OCI-LY7 (cell line): Measurements from ENCODE around the gene CEP20. TPM values are rescaled to one million over a fixed set of nuclear protein-coding genes. Genes with fewer than 3 reads are reported as not detected.
"Not testable (repeated sequence)": the region's sequence is repeated elsewhere in the genome, so short reads cannot be mapped to it uniquely, and the experiment has no call there.

Source experiments
- BruUV-seq: library from RNA; stranded (reverse); fragments of 400-500 nt; replicated peaks from 2 replicates; lab custom pipeline; 2021; lab: Mats Ljungman, UMichigan
- CTCF ChIA-PET: fragments of 300-600 bp; sonication (Branson Sonifier 250); formaldehyde crosslinking; loops from one replicate; lab custom pipeline; 2022; ENCODE audit warnings: antibody characterized with exemption; ENCODE audit not compliant: unreplicated experiment; lab: Charles Lee
- POLR2A ChIA-PET: fragments of 300-600 bp; sonication (Branson Sonifier 250); formaldehyde crosslinking; loops from one replicate; lab custom pipeline; 2022; ENCODE audit warnings: antibody characterized with exemption; lab: Charles Lee
- DNase-seq: peaks from one replicate; pipeline ENCODE4 v3.0.0-alpha.2; 2015; ENCODE audit warnings: low spot score
- H2AFZ ChIP-seq: fragments of 200-600 bp; sonication (generic), shearing (Covaris generic); 2 replicates; pipeline ENCODE4 v1.6.1; 2014; ENCODE audit warnings: mild to moderate bottlenecking, antibody characterized with exemption, low read length, moderate library complexity
- H3K27ac ChIP-seq: fragments of 200-600 bp; sonication (generic); 2 replicates; pipeline ENCODE4 v1.5.1; 2014; ENCODE audit warnings: mixed run types, low read depth, mild to moderate bottlenecking, moderate library complexity, low read length, inconsistent platforms; ENCODE audit not compliant: poor library complexity, severe bottlenecking
- H3K36me3 ChIP-seq: fragments of 200-600 bp; sonication (generic); 2 replicates; pipeline ENCODE4 v1.6.1; 2014; ENCODE audit warnings: mild to moderate bottlenecking, antibody characterized with exemption, low read length, moderate library complexity, mixed read lengths; ENCODE audit not compliant: insufficient read depth
- H3K4me1 ChIP-seq: fragments of 200-600 bp; sonication (generic); 2 replicates; pipeline ENCODE4 v1.5.1; 2014; ENCODE audit warnings: mild to moderate bottlenecking, low read length; ENCODE audit not compliant: insufficient read depth, poor library complexity, severe bottlenecking
- H3K4me2 ChIP-seq: fragments of 200-600 bp; sonication (generic); 2 replicates; pipeline ENCODE4 v1.6.1; 2014; ENCODE audit warnings: mild to moderate bottlenecking, low read length
- H3K4me3 ChIP-seq: fragments of 200-600 bp; sonication (generic); 2 replicates; pipeline ENCODE4 v1.5.1; 2014; ENCODE audit warnings: mild to moderate bottlenecking, low read depth, low read length; ENCODE audit not compliant: poor library complexity, severe bottlenecking
- H3K79me2 ChIP-seq: fragments of 200-600 bp; sonication (generic); 2 replicates; pipeline ENCODE4 v1.6.1; 2016; ENCODE audit warnings: low read depth, mild to moderate bottlenecking, low read length, moderate library complexity, mixed read lengths; ENCODE audit not compliant: insufficient read depth
- H3K9me2 ChIP-seq: fragments of 200-600 bp; sonication (generic); 2 replicates; pipeline ENCODE4 v1.6.1; 2016; ENCODE audit warnings: mild to moderate bottlenecking, low read length, mixed read lengths; ENCODE audit not compliant: insufficient read depth
- H3K9me3 ChIP-seq: fragments of 200-600 bp; sonication (generic); 2 replicates; pipeline ENCODE4 v1.6.1; 2014; ENCODE audit warnings: mild to moderate bottlenecking, mixed run types, low read length, mixed read lengths
- H4K20me1 ChIP-seq: fragments of 200-600 bp; sonication (generic); 2 replicates; pipeline ENCODE4 v1.6.1; 2014; ENCODE audit warnings: mild to moderate bottlenecking, antibody characterized with exemption, low read length, moderate library complexity, mixed read lengths; ENCODE audit not compliant: insufficient read depth
- CTCF ChIP-seq: fragments of 200-600 bp; sonication (generic); conservative IDR thresholded peaks from 2 replicates; pipeline ENCODE4 v1.5.1; 2014; ENCODE audit warnings: mild to moderate bottlenecking, antibody characterized with exemption, low read length, moderate library complexity, mixed read lengths
- EZH2phosphoT487 ChIP-seq: fragments of 200-600 bp; sonication (generic); IDR thresholded peaks from 2 replicates; pipeline ENCODE4 v1.6.1; 2018; ENCODE audit warnings: low read depth, borderline replicate concordance, mild to moderate bottlenecking, mixed run types, antibody characterized with exemption, low read length, moderate library complexity, mixed read lengths
- intact Hi-C: fragments of 100-400 bp; cut with micrococcal nuclease; formaldehyde crosslinking; loops from one replicate; pipeline ENCODE4 v1.10.0; 2022; ENCODE audit not compliant: unreplicated experiment
- total RNA-seq, 2 experiments: library from RNA; depleted of rRNA in 1 of 2; stranded (reverse); fragments of >200 nt in 1 of 2; shearing (Covaris generic) in 1 of 2; gene quantifications; 2 replicates each; pipeline ENCODE4 v1.2.3, GENCODE V29; 2014 to 2022

The CEP20 gene
- total RNA-seq, 2 experiments from 2014 or later, result 36.6 to 62.8 TPM

- H3K36me3 ChIP-seq, result no peaks in the 10 kb centered on the region
- H3K27ac ChIP-seq, result no peak overlapping the region
- no peaks in the 10 kb centered on the region for H3K4me1 ChIP-seq
- no peaks in the 10 kb centered on the region for H3K9me3 ChIP-seq
- H3K4me3 ChIP-seq, result no peak overlapping the region
- no peak overlapping the region for H2AFZ ChIP-seq
- no peak for TF ChIP-seq EZH2phosphoT487
- no peak for TF ChIP-seq CTCF
- intact Hi-C loops, result no loop called here
- H3K79me2 ChIP-seq, result no peaks in the 10 kb centered on the region
- POLR2A ChIA-PET, result interaction anchor here (1.2 kb wide), 1 partner anchor 11 kb away, joined by 3 read pairs; no protein-coding TSS in a partner anchor
- BruUV-seq, result no TSS peak
- no peak for DNase-seq
- CTCF ChIA-PET, result interaction anchor here (0.6 kb wide), 1 partner anchor 241 kb away, joined by 4 read pairs; no protein-coding TSS in a partner anchor
- H4K20me1 ChIP-seq, result no peaks in the 10 kb centered on the region
- no peaks in the 10 kb centered on the region for H3K9me2 ChIP-seq
- H3K4me2 ChIP-seq, result no peak overlapping the region
Measured at GRCh38 chr16:15925631-15926030, 37.2 kb upstream of the CEP20 start.

DNA sequence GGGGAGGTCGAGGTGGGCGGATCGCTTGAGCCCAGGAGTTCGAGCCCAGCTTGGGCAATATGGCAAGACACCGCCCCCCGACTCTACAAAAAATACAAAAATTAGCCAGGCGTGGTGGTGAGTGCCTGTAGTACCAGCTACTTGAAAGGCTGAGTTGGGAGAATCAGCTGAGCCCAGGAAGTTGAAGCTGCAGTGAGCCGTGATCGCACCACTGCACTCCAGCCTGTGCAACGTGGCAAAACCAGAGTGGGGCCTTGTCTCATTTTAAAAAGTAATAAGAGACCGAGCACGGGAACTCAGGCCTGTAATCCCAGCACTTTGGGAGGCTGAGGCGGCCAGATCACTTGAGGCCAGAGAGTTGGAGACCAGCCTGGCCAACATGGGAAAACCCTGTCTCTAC, 36.6 kb upstream of the CEP20 start:
- TF ChIP-seq CTCF (no peak), EZH2phosphoT487 (no peak)
- Histone ChIP-seq H3K4me3 (no peak overlapping the region), H2AFZ (no peak overlapping the region), H3K9me2 (no peaks in the 10 kb centered on the region), H3K27ac (no peak overlapping the region), H3K4me2 (no peak overlapping the region), H3K36me3 (no peaks in the 10 kb centered on the region), H3K79me2 (no peaks in the 10 kb centered on the region), H3K4me1 (no peaks in the 10 kb centered on the region), H4K20me1 (no peaks in the 10 kb centered on the region), H3K9me3 (no peaks in the 10 kb centered on the region)
- no TSS peak for BruUV-seq
- no peak for DNase-seq
- CTCF ChIA-PET, result no interaction called here
- POLR2A ChIA-PET, result no interaction called here
- intact Hi-C loops, result no loop called here

DNA sequence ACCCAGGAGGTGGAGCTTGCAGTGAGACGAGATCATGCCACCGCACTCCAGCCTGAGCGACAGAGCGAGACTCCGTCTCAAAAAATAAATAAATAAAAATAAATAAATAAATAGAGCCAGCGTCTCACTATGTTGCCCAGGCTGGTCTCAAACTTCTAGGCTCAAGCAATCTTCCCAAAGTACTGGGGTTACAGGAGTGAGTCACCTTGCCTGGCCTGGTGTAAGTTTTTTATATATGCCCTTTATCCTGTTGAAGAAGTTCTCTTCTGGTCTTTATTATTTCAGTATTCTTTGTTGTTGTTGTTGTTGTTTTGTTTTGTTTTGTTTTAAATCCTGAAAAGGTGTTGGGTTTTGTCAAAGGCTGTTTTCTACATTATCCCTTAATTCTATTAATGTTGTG, 30.9 kb upstream of the CEP20 start:
- no TSS peak for BruUV-seq
- DNase-seq, result no peak
- no peaks in the 10 kb centered on the region for H3K9me3 ChIP-seq
- H4K20me1 ChIP-seq, result no peaks in the 10 kb centered on the region
- POLR2A ChIA-PET, result no interaction called here
- TF ChIP-seq CTCF (no peak), EZH2phosphoT487 (no peak)
- intact Hi-C loops, result no loop called here
- no peaks in the 10 kb centered on the region for H3K4me1 ChIP-seq
- H3K27ac ChIP-seq, result no peak overlapping the region
- H3K36me3 ChIP-seq, result no peaks in the 10 kb centered on the region
- no peaks in the 10 kb centered on the region for H3K9me2 ChIP-seq
- CTCF ChIA-PET, result no interaction called here
- H2AFZ ChIP-seq, result no peak overlapping the region
- H3K4me2 ChIP-seq, result no peak overlapping the region
- H3K4me3 ChIP-seq, result no peak overlapping the region
- no peaks in the 10 kb centered on the region for H3K79me2 ChIP-seq

- H3K36me3 ChIP-seq, H4K20me1 ChIP-seq, H3K4me3 ChIP-seq, CTCF ChIA-PET, DNase-seq, POLR2A ChIA-PET, H3K27ac ChIP-seq, H3K79me2 ChIP-seq, H3K4me2 ChIP-seq, H2AFZ ChIP-seq, H3K4me1 ChIP-seq, H3K9me3 ChIP-seq, BruUV-seq, H3K9me2 ChIP-seq, intact Hi-C loops: not testable (repeated sequence)
Measured at GRCh38 chr16:15918314-15918713, 29.9 kb upstream of the CEP20 start.
